ENCODE results near the gene AGPAT3.

Gene AGPAT3

DNA sequence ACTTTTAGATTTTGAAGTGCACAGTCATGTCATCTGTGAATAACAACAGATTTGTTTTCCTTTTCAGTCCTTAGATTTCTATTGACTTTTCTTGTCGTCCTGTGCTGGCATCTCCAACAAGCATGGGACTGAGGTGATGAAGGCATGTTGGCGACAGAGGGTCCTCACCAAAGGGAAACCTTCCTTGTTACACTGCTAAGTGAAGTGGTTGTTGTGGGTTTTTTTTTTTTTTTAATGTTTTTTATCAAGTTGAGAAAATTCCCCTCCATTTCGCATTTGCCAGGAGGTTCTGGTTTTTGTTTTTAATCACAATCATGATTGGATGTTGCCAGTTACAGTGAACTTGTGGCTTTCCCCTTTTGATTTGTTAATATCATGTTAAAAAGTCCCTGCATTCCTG is 24.0 kb downstream of the AGPAT3 start:
- H3K4me1 ChIP-seq (ENCODE audit: control insufficient read depth in 1 of 2, insufficient read depth in 1 of 2, low read depth in 1 of 2, low read length in 1 of 2) = peaks cover 0 to 9% of the 10 kb centered on the region in 2 experiments
- TF ChIP-seq, protein P1, sequence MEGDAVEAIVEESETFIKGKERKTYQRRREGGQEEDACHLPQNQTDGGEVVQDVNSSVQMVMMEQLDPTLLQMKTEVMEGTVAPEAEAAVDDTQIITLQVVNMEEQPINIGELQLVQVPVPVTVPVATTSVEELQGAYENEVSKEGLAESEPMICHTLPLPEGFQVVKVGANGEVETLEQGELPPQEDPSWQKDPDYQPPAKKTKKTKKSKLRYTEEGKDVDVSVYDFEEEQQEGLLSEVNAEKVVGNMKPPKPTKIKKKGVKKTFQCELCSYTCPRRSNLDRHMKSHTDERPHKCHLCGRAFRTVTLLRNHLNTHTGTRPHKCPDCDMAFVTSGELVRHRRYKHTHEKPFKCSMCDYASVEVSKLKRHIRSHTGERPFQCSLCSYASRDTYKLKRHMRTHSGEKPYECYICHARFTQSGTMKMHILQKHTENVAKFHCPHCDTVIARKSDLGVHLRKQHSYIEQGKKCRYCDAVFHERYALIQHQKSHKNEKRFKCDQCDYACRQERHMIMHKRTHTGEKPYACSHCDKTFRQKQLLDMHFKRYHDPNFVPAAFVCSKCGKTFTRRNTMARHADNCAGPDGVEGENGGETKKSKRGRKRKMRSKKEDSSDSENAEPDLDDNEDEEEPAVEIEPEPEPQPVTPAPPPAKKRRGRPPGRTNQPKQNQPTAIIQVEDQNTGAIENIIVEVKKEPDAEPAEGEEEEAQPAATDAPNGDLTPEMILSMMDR (IDR thresholded peaks at IDR 0.05) = no peak
- no peak overlapping the region for H3K27ac ChIP-seq
- H3K4me3 ChIP-seq (ENCODE audit: low read depth in 1 of 2, low read length in 1 of 2) = no peak overlapping the region
- H3K9me3 ChIP-seq = no peaks in the 10 kb centered on the region
- H3K27me3 ChIP-seq = no peaks in the 10 kb centered on the region
- H3K36me3 ChIP-seq = no peaks in the 10 kb centered on the region

- H3K9me3 ChIP-seq = no peaks in the 10 kb centered on the region
- TF ChIP-seq, protein P1 (IDR thresholded peaks at IDR 0.05) = no peak
Measured at GRCh38 chr21:43890042-43890441, 25.0 kb downstream of the AGPAT3 start.

GRCh38 chr21:43892334-43892733 is 27.3 kb downstream of the AGPAT3 start:
- Histone ChIP-seq H3K36me3 (no peaks in the 10 kb centered on the region), H3K27ac (no peak overlapping the region), H3K9me3 (no peaks in the 10 kb centered on the region), H3K4me1 (ENCODE audit: control insufficient read depth in 1 of 2, insufficient read depth in 1 of 2, low read depth in 1 of 2, low read length in 1 of 2) (peaks cover 0 to 6% of the 10 kb centered on the region in 2 experiments), H3K27me3 (no peaks in the 10 kb centered on the region), H3K4me3 (ENCODE audit: low read depth in 1 of 2, low read length in 1 of 2) (no peak overlapping the region)
- TF ChIP-seq, protein P1 (IDR thresholded peaks at IDR 0.05) = no peak

More at GRCh38 chr21:43890042-43890441, 25.0 kb downstream of the AGPAT3 start:
- peaks cover 0 to 6% of the 10 kb centered on the region in 2 experiments for H3K4me1 ChIP-seq (ENCODE audit: control insufficient read depth in 1 of 2, insufficient read depth in 1 of 2, low read depth in 1 of 2, low read length in 1 of 2)
- H3K36me3 ChIP-seq = no peaks in the 10 kb centered on the region
- H3K27me3 ChIP-seq = no peaks in the 10 kb centered on the region
- no peak overlapping the region for H3K27ac ChIP-seq
- no peak overlapping the region for H3K4me3 ChIP-seq (ENCODE audit: low read depth in 1 of 2, low read length in 1 of 2)

- H3K4me3 ChIP-seq (ENCODE audit: low read depth in 1 of 2, low read length in 1 of 2) = no peak overlapping the region
- H3K36me3 ChIP-seq = no peaks in the 10 kb centered on the region
- no peaks in the 10 kb centered on the region for H3K9me3 ChIP-seq
- peaks cover 0 to 6% of the 10 kb centered on the region in 2 experiments for H3K4me1 ChIP-seq (ENCODE audit: control insufficient read depth in 1 of 2, insufficient read depth in 1 of 2, low read depth in 1 of 2, low read length in 1 of 2)
- H3K27ac ChIP-seq = no peak overlapping the region
- TF ChIP-seq, protein P1 (IDR thresholded peaks at IDR 0.05) = no peak
- H3K27me3 ChIP-seq = no peaks in the 10 kb centered on the region
Measured at GRCh38 chr21:43892984-43893535, 28.0 kb downstream of the AGPAT3 start.

GRCh38 chr21:43893536-43894205 is 28.6 kb downstream of the AGPAT3 start:
- H3K9me3 ChIP-seq = no peaks in the 10 kb centered on the region
- no peak overlapping the region for H3K4me3 ChIP-seq (ENCODE audit: low read depth in 1 of 2, low read length in 1 of 2)
- no peak overlapping the region for H3K27ac ChIP-seq

More at GRCh38 chr21:43893536-43894205, 28.6 kb downstream of the AGPAT3 start:
- H3K4me1 ChIP-seq (ENCODE audit: control insufficient read depth in 1 of 2, insufficient read depth in 1 of 2, low read depth in 1 of 2, low read length in 1 of 2) = peaks cover 0 to 6% of the 10 kb centered on the region in 2 experiments
- H3K36me3 ChIP-seq = no peaks in the 10 kb centered on the region
- TF ChIP-seq, protein P1 (IDR thresholded peaks at IDR 0.05) = no peak
- H3K27me3 ChIP-seq = no peaks in the 10 kb centered on the region

Measured in neutrophil (primary cell).